T-helper 2 cell (primary cell): ENCODE data around the gene SETD7.

Source experiments
- DNase-seq, 5 experiments: peaks; one replicate each; pipeline versions ENCODE4 v3.0.0 to v3.0.0-alpha.2; 2012 to 2022
- total RNA-seq, 2 donors: gene quantifications; one replicate each; lab custom pipeline; 2026; lab: John Stamatoyannopoulos, UW

SETD7 gene
- 34.3 to 65.2 reads per million in 2 donors for total RNA-seq

DNA sequence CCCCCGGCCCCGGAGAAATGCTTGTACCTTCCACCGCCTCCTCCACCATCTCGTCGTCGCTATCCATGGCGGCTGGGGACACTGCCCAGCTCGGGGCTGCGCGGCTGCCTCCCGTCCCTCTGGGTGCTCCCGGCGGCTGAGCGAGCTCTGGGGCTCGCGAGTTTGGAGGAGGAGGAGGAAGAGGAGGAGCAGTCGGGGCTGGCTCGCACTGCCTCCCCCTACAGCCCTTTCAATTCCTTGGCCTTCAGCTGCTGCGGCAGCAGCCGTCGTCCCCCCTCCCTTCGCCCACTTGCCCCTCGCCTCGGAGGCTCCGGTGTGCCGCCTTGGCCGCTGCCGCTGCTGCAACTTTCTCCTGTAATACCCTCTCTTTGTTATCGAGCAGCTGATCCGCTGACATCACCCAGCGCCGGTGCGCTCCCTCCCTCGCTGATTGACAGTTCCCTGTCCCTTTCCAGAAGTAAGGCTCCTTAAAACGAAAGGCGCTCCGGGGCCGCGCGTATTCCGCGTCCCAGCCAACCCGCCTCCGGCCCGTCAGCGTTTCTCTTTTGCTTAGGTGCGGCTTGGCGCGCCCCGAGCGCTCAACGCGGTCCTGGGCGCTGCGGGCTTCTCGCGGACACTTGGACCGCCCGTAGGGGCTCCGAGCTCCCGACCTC lies at the start of gene SETD7:
Gene SETD7 (minus strand): TSS at position 149 of the 653 bp plus-strand sequence. CDS start 82 bp downstream, at position 67.
- peak; percentile 21 to 73 (median 44) for DNase-seq

DNA sequence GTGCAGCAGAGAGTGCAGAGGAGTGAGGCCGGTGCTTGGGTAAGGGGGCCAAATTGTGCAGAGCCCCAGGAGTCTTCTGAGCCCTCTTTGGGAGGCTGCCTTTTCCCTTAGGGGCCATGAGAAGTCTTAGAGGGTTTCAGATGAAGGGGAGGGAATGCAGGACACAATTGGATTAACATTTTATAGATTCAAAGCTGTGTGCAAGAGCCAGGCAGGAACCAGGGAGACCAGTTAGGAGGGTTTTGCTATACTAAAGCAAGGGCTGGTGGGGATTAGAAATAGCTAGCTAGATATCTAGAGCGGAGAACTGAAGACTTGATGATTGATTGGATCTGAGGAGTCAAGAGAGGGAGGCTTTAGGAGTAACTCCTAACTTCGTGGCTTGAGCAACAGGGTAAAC lies 49.5 kb upstream of the SETD7 start:
- DNase-seq, result no peak

DNA sequence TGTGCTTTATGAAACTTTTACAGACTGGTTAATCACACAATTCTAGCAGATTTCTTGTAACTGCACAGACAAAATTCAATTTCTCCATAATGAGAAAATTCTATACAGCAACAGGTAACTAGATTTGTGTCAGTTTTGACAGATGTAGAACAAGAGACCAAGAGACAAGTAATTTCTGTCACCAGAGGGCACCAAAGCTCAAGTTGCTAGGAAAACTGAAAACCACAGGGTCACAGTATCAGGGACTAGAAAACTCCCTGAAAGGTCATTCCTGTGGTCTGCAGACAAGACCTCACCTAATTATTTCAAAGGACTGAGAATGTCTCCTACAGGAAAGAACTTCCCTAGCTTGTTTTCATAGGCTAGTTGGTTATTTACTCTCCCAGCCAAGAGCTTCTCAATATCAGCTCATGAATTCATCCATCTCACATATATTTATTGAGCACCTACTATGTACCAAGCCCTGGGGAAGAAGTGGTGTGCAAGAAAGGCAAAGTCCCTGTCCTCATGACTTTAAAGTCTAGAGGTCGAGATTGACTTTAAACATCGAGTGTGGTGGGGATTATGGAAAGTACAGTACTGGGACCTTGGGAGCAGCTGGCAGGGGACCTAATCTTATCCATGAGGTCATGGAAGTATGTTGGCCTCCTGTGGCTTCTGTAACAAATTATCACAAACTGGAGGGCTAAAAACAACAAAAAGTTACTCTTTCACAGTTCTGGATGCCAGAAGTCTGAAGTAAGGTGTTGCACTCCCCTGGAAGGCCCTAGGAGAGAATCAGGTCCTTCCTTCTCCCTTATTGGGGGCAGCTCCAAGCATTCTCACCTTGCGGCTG lies 47.8 kb upstream of the SETD7 start:
- peak in 2 of 5 experiments; percentile 5 to 52 for DNase-seq

DNA sequence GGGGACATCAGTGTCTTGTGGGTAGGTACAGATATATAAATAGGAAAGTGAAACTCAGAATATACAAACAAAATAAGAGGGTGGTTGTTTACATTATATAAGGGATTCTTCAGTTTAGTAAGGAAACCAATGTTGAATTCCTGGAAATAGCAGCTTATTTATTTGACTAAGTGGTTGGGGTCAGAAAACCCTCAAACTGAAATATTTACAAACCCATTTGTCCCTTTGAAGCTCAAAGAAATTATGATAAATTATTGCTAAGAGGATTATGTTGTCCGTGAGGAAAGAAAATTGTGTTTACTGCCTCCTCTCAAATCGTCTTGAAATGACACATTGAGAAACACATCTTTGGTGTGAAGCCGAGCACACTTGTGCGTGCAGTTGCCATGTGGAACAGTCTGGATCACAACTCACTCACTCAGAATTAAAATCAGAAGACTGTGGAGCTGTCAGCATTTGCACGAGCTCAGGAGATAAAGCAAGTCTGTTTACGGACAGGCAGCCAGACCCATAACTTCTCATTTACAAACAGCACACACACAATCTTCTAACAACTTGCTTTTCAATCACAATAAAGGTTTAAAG lies 46.8 kb upstream of the SETD7 start:
- peak in 1 of 5 experiments; percentile 2 for DNase-seq

DNA sequence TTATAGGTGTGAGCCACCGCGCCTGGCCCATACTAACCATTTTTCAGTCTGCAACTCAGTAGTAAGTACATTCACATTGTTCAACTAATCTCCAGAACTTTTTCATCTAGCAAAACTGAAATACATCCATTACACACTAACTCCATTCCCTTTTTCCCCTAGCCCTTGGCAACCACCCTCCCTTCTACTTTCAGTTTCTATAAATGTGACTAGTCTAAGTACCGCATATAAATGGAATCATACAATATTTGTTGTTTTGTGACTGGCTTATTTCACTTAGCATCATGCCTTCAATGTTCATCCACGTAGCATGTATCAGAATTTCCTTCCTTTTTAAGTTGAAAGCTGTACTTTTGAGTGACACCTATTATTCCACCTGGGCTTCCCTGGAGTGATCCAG lies 44.6 kb upstream of the SETD7 start:
- DNase-seq, result no peak

DNA sequence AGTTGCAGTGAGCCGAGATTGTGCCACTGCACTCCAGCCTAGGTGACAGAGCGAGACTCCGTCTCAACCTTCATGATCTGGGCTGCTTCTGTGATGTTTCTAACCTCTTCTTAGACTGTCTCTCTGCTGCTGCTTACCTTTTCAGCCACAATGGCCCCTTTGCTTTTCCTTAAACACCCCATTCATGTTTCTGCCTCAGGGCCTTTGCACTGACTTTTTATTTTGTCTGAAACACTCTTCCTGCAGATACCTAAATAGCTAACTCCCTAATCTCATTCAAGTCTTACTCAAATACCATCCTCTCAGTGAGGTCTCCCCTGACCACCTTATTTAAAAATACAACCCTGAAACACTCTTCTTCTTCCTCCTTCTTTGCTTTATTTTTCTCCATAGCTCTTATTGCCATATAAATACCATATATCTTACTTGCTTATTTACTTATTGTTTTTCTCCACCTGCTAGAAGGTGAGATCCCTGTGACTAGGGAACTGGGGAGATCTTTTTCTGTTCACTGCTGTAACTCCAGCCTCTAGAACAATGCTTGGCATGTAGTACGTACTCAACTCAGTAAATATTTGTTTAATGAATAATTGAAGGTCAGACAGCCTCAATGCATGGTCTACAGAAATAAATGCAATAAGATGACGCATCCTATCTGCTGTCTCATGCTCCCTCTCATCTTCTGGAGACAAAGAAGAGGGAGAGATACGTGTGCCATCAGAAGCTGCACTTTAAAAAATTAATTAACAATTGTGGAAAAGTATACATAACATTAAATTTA lies 43.8 kb upstream of the SETD7 start:
- no peak for DNase-seq

DNA sequence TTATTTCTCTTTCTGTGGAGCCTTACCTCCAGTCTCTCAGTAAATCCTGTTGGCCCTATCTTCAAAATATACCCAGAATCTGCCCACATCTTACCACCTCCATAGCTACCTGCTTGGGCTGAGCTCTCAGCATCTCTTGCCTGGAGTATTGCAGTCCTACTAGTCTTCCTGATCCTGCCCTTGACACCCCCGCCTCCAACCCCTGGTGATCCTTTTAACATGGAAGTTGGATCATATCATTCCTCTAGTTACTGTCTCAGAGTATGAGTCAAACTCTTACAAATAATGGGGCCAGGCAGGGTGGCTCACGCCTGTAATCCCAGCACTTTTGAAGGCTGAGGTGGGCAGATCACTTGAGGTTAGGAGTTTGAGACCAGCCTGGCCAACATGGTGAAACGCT lies 43.1 kb upstream of the SETD7 start:
- no peak for DNase-seq

DNA sequence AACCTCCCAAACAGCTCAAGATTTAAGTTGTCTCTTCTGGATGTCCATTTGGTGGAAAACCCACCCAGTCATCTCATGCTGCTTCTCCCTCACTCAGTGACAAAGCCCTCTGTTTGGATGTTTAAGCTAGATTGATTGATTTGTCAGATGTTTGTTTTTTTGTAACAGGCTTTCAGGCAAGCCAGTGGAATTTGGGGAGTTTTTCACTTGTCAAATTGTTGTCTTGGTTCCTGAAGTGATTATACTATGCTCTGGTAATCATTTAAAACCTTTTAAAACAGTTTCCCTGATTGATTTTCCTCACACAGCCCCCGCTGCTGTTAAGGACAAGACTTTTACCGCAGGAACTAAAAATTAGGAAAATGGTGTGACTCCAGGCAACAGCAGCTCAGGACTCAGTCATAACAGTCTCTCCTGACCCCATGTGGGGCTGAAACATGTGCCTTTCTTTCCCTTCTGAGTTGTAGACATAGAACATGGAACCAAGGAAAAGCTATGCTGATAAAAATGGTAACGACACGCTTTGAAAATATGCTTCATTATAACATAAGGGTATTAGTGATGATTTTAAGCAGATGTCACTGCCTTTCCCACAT lies 40.8 kb upstream of the SETD7 start:
- DNase-seq, result no peak

DNA sequence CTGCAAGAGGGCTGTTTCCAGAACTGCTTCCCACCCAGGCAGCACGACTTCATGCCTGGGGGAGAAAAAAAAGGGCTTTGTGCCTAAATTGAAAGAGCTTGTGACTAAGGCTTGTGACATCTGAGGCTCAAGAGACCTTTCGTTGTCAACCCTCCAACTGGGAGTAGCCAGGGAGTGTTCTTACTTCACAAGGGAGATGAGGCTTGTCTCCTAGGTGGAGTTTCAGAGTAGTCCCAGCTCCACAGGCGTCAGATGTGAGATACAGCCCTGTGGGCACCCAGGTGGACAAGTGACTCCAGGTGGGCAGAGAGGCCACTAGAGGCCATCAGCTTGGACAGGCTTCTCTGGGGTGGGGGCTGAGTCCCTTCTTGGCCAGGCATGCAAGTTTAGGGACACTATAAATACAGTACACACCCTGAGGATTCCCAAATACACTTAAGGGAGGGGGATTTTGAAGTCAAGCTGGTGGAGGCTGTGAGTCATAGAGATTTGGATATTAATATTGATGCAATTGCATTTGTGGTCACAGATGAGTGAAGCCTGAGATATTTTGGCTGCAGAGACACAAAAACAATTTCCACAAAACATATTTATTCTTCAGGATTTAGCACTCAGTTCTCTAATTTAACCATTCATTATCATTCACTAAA lies 40.1 kb upstream of the SETD7 start:
- no peak for DNase-seq

DNA sequence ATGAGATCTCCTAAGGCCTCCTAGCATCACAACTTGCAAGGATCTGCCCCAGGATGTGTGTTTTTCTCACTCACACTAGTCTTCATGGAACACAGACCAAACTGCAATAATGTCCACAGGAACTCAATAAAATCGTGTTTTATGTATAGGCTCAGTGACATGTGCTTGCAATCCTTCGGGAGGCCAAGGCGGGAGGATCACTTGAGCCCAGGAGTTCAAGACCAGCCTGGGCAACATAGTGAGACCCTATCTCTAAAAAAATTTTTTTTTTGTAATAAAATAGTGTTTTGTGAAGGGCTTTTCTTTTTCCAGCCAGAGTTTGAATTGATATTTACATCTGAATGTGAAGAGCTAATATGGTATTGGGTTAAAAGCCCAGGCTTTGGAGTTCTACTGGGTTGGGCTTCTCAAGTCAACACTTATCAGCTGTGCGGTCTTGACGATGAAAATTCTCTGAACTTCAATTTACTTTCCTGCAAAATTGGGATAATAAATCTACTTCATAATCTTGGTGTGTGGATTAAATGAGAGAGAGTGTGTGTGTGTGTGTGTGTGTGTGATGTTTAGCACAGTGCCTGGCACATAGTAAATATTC lies 38.7 kb upstream of the SETD7 start:
- no peak for DNase-seq

DNA sequence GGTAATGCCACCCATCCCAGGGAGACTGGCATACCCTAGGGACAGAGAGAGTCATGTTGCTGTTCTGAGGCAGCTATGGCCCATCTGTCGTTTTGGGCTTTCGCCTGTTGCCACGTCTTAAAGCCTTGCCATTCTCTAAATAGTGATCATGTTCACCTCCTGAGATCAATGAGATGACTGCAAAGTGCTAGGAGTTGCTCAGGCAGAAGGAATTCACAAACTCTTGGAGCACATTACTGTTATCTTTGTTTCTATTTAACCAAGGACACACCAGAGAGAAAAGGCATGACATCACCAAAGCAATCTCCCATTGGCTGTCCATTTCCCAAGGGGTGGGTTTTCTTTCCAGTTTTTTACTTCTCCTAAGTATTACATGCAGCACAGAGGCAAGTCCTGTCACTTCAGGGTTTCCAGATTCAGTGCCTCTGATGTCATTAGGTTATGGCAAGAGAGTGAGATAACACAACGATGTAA lies 37.1 kb upstream of the SETD7 start:
- DNase-seq, result no peak

DNA sequence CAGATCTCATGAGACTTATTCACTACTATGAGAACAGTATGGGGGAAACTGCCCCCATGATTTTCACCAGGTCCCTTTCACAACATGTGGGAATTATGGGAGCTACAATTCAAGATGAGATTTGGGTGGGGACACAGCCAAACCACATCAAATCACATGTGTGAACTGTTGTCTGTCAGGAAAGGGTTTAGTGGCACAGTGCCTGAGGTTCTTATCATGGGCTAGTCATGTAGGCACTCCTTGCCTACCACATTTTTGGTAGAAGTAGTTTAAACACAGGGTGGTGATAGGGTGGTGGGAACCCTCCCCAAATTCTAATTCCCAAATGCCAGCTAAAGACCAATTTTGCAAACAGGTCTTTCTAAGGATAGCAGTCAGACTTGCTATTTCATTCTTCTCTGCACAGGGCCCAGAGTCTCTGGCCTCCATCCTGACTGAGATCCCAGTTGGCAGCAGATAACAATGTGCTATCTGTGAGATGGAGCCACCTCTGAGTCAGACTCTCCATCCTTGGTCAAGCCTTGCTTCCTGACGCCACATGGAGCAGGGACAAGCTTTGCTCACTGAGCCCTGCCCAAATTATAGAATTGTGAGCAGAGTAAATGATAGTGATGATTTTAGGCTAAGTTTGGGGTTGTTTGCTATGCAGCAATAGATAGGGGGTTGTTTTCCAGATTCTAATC lies 33.5 kb upstream of the SETD7 start:
- no peak for DNase-seq

DNA sequence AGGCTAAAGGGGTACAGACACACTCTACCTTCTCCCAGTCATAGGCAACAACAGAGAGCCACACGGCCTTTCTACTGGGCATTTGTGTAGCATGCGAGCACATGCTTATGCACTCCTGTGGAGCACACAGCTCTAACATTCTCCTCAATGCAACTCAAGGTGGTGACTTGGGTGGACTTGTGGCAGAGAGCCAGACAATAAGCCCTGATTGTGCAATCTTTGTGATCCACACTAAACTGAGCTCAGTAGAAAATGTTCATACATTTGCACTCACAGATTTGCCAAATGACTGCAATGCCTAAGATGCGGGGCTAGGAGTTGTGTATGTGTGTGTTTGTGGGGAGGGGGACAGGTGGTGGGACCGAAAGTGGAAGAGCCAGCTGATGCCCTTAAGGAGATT lies 31.4 kb upstream of the SETD7 start:
- no peak for DNase-seq

DNA sequence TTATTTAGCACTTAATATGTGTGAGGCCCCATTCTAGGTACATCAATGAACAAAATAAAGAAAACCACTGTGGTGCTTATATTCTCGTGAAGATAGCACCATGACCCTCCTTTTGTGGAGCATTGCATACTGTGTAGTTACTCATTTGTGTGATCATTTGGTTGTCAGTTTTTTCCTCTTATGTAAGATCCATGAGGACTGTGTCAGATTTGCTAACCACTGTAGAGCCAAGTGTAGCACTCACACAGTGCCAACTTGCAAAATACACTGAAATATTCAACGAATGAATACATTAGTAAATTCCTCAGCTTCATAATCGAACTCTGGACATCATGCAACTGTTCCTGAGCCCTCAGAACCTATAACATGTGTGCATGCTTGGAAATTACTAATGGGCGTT lies 29.5 kb upstream of the SETD7 start:
- DNase-seq, result no peak

DNA sequence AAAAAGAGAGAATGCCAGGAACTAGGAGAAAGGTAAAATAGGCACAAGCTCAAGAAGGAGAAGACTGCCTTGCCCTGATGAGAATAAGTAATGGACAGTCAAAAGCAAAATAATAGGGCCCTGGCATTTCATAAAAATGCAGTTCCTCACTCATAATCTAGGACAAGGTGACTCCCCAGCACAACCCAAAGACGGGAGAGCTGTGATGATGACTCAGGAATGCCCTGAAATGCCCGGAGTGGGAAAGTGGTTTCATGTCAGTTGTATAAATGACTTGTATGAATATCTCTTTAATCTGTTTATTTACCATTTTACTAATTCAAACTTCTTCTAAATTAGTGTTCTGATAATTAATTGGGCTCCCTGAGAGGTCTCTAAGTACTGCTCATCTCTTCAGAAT lies 28.8 kb upstream of the SETD7 start:
- no peak for DNase-seq

DNA sequence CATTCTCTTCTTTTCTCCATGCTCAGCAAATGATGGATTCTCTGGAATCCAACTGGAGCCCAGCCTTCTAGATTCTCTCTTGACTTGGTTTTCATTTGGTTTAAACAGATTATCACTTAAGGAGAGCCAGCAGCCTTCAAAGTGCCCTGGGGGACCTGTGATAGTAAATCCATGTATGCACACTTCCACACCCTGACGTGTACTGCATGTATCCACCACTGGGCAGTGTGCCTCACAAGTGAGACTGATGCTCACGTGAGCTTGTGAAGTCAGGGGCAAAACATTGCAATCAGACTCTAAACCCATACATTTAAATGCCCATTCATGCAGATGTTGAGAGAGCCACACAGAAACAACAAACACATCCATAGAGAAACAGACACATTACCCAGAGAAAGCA lies 28.0 kb upstream of the SETD7 start:
- no peak for DNase-seq

DNA sequence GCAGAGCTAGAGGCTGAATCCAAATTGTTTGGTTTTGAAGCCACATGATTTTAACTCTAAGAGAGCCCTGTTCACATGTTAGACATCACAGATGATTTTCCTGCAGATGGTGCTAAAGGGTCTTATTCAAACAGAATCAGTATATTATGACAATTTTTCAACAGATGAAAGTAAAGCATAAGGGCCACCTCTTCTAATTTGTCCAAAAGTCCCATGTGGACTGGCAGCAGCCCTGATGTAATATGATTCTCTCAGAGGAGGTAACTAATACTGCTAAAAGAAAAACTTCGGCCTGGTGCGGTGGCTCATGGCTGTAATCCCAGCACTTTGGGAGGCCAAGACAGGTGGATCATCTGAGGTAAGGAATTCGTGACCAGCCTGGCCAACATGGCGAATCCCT lies 26.0 kb upstream of the SETD7 start:
- DNase-seq, result no peak

DNA sequence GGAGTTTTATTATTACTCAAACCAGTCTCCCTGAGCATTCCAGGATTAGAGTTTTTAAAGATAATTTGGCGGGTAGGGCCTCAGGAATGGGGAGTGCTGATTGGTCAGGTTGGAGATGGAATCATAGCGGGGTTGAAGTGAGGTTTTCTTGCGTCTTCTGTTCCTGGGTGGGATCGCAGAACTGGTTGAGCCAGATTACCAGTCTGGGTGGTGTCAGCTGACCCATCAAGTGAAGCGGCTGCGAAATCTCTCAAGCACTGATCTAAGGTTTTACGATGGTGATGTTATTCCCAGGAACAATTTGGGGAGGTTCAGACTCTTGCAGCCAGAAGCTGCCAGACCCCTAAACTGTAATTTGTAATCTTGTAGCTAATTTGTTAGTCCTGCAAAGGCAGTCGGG lies 25.1 kb upstream of the SETD7 start:
- no peak for DNase-seq

DNA sequence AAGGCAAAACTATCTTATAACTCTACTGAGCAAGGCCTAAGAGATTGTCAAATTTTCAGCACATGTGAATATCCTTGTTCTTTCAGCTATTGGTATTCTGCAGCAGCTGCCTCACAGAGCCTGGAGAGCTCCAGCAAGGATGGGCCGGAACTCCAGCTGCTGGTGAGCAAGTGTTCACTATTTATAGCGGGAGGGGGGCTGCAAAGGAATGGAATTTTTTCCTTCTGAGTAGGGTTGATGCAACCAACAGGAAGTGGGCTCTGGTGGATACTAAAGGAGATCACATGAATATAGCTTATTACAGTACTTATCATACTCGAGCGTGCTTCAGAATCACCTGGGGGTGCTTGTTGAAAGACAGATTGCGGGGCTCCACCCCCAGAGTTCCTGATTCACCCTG lies 20.2 kb upstream of the SETD7 start:
- no peak for DNase-seq

DNA sequence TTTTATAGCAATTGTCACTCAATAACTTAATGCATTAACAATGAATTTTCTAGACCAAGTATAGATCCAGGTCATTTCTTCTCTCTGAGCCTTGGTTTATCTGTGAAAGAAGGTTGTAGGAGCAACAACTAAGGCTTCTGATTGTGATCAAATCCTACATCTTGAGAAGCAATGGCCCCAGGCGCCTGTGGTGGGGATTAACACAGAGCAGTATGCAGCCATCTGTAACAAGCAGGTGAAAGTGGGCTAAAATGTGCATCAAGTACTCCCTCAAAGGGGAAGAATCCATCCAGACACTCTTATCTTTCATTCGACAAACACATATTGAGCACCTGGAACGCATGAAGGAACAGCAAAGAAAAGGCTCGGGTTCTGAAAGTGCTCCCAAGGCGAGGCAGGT lies 19.1 kb upstream of the SETD7 start:
- no peak for DNase-seq

DNA sequence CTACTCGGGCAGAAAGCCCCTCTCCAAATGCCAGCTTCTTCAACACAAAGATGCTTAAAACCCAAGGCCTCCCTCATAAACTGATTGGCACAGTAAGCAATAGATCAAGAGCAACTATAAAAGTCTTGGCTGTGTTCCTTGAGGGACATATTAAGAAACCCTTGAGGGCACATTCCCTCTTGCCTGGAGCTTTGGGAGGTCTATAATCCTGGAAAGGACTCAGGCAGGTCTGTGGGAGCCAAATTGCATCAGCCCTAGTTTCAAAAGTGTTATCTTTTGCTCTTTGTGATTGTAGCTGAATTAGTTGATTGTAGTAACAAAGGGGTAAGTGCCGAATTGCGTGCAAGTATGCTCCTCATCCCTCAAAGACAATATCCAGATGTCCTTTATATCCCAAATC lies 18.6 kb upstream of the SETD7 start:
- DNase-seq, result no peak
